Frontal cortex (tissue), 4 donors: Measurements from ENCODE around the gene SEMA4C. TPM values are rescaled to one million over a fixed set of nuclear protein-coding genes. Genes with fewer than 3 reads are reported as not detected.
"Not testable (repeated sequence)": the region's sequence is repeated elsewhere in the genome, so short reads cannot be mapped to it uniquely, and the experiment has no call there.

Source experiments
- DNase-seq, 2 donors: peaks; one replicate each; pipeline ENCODE4 v3.0.0; 2012; ENCODE audit warnings: low spot score in 2 of 2
- FAIRE-seq: peaks from 2 replicates; lab custom pipeline; 2012; peaks lifted over from hg19 to GRCh38; lab: Jason Lieb, UNC
- total RNA-seq: library from RNA; depleted of rRNA; stranded (reverse); fragments of >200 nt; gene quantifications from one replicate; pipeline ENCODE4 v1.2.3, GENCODE V29; 2014
- donor health status: control.
- donor health status: control.
- donor health status: control.

Gene SEMA4C
- total RNA-seq, 1 donor from 2014 or later = 52.6 TPM

DNA sequence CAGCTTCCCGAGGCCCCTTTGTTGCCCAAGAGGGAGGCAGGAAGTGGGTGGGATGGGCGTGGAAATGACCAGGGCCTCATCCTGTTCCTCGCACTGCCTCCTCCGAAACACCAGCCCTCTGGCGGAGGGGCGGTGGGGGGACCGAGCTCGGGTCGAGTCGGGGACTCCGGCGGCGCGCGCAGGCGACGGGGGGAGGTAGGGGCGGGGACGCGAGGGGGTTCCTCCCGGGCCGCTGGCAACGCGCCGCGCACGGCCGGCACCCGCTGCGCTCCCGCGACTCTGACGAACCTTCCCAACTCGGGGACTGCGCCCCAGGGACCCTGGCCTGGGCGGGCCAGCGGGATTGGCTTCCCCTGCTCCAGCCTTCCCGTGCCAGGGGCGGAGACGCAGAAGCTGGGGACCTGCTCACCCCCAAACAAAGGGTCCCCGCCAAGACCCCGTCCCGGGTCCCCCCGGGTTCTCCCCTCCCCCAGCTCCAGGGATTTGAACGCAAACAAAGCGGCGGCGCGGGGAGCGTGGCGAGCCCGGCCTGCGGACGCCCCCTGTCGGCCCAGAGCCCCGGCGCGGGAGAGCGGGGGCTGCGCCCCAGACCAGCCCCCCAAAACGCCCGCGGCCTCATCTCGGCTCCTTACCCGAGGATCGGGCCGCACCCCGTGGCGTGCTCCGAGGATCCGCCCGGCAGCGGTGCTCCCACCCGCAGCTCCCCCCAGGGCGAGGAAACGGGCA lies 1.2 kb downstream of the SEMA4C start:
- no peak for FAIRE-seq
- peak; percentile 83 to 84 for DNase-seq

- DNase-seq (no peak), FAIRE-seq (no peak)
Observed at GRCh38 chr2:96867756-96868554, 1.9 kb downstream of the SEMA4C start.

GRCh38 chr2:96866986-96867755 lies 2.7 kb downstream of the SEMA4C start:
- DNase-seq (no peak), FAIRE-seq (no peak)

- FAIRE-seq = no peak
- DNase-seq = no peak
Observed at GRCh38 chr2:96866586-96866985, 3.3 kb downstream of the SEMA4C start.

GRCh38 chr2:96866149-96866548 lies 3.7 kb downstream of the SEMA4C start:
- DNase-seq = no peak
- no peak for FAIRE-seq

- DNase-seq (no peak), FAIRE-seq (no peak)
Observed at GRCh38 chr2:96865654-96866053, 4.2 kb downstream of the SEMA4C start.

DNA sequence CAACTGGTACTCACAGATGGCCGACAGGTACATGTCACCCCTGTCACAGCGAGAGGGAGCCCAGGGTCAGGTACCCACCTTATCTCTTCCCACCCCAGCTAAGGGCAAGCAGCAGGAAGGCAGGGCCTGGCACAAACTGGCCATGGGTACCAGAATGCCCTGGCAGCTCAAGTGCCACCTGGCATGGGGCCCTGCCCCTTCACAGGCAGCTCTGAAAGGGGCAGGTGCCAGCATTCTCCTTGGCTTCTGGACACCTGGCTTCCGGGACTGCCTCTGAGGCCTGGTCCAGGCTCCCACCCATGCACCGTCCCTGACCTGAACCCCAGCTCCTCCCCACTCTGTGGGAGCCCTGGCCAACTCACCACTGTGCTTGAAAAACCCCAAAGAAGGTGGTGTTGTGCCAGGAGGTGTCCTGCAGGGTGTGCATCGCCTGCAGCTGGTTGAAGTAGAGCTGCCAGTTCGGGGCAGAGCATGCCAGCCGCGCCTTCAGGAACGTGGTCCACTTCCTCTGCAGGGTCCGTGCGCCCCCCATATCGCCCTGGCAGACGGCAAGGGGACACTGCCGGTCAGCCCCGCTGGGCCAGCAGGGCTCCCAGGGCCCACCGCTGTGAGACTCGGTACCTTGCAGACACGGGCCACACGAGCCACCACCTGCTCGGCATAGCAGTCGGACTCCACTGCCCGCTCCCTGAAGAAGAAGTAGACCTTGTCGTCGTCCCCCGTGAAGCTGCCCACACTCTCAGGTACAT lies 5.4 kb downstream of the SEMA4C start:
- DNase-seq = no peak
- FAIRE-seq = no peak

GRCh38 chr2:96863575-96864342 lies 6.1 kb downstream of the SEMA4C start:
- no peak for FAIRE-seq
- no peak for DNase-seq

GRCh38 chr2:96863056-96863455 lies 6.8 kb downstream of the SEMA4C start:
- FAIRE-seq, DNase-seq: not testable (repeated sequence)

- DNase-seq (no peak), FAIRE-seq (no peak)
Observed at GRCh38 chr2:96861074-96861473, 8.8 kb downstream of the SEMA4C start.

DNA sequence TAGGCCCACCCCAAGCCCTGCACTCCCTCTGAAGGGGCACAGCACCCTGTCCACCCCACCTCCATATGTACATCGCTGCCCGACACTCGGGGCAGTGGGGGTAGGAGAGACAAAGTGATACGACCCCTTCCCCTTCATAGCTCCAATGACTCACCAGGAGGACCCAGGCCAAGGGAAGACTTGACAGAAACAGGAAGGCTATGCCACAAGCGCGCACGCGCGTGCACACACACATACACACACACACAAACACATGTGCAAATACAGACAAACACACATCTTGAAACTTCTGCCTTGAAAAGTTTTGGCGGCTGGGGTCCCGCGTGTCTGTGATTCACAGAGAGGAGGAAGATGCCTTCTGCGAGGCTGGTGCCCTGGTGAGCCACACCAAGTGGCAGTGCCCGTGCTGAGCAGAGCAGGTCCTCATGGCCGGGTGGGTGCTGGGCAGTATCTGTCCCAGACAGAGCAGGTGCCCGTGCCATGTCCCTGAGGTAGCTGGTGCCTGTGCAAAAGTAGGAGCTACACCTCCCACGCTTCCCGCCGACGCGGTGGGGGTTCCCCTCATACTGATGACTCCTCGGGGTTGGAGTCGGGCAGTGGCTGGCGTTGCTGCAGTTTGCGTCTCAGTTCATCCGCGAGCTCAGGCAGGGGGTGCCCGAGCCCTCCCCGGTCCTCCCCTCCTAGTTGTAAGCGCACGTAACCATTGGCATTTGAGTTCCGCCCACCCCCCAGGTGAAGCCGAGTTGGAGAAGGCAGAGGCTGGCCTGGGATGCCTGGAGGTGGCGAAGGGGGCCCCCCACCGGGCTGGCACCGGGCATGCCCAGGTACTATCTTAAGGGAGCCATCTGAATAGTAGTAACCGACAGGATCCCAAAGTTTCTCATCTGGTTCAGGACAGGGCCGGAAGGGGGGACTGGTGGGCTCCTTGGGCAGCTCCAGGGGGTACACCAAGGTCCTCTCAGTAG lies 9.5 kb downstream of the SEMA4C start:
- no peak for FAIRE-seq
- DNase-seq = no peak

GRCh38 chr2:96859681-96860064 lies 10.2 kb downstream of the SEMA4C start:
- FAIRE-seq = no peak
- DNase-seq = no peak

DNA sequence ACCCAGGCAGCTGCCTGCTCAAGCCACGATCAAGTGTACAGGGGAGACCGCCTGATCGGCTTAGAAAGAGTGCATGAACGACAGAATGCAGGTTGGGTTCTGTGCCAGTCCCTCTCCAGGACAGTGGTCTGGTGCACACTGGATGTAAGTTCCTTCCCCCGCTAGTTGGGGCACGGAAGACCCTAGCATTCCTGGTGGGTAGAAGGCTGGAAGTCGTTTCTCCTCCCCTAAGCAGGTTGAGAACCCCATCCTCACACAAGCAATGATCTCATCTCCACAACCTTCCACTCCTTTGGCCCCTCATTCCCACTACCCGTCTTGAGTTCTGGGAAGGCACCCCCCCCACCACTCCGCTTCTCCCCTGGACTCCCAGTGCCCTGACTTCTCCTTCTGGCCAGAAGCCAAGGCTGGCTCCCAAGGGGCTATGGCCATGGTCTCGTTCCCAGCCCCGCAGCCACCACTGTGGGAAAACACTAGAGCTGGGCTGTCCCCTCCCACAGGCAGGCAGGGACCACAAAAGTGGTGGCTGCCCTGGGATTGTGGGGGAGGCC lies 10.7 kb downstream of the SEMA4C start:
- DNase-seq (no peak), FAIRE-seq (no peak)

- DNase-seq (peak; percentile 98 to 99), FAIRE-seq (no peak)
Observed at GRCh38 chr2:96857667-96858372, 12.1 kb downstream of the SEMA4C start, which contains the start of gene ANKRD39. Gene ANKRD39, minus strand, starts transcription at chr2:96858016. Its CDS starts 29 bp downstream, at chr2:96857987.

- DNase-seq = no peak
- FAIRE-seq = no peak
Observed at GRCh38 chr2:96856776-96857666, 12.9 kb downstream of the SEMA4C start.

GRCh38 chr2:96853321-96853720 lies 16.6 kb downstream of the SEMA4C start:
- FAIRE-seq = no peak
- DNase-seq = no peak
